ENCODE results near the gene FGB.

DNA sequence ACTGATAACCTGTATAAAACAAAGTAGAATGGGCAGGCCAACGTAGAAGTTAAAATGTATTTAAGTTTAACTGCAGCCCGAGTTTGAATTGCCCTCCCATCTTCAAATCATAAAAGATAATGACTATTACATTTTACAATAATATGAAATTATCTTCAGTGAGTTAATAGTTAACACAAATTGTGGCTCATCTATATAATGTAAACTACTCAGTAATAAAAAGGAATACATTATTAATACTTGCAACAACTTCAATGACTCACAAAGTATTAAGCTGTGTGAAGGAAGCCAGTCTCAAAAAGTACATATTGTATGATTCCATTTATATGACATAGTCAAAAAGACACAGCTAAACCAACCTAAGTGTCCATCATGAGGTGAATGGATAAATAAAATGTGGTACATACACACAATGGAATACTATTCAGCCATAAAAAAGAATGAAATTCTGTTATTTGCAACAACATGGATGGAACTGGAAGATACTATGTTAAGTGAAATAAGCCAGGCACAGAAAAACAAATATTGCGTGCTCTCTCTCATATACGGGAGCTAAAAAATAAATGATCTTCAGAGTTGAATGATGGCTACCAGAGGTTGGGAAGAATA lies 20.4 kb upstream of the FGB start:
- TF ChIP-seq, protein P1, sequence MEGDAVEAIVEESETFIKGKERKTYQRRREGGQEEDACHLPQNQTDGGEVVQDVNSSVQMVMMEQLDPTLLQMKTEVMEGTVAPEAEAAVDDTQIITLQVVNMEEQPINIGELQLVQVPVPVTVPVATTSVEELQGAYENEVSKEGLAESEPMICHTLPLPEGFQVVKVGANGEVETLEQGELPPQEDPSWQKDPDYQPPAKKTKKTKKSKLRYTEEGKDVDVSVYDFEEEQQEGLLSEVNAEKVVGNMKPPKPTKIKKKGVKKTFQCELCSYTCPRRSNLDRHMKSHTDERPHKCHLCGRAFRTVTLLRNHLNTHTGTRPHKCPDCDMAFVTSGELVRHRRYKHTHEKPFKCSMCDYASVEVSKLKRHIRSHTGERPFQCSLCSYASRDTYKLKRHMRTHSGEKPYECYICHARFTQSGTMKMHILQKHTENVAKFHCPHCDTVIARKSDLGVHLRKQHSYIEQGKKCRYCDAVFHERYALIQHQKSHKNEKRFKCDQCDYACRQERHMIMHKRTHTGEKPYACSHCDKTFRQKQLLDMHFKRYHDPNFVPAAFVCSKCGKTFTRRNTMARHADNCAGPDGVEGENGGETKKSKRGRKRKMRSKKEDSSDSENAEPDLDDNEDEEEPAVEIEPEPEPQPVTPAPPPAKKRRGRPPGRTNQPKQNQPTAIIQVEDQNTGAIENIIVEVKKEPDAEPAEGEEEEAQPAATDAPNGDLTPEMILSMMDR (IDR thresholded peaks at IDR 0.05; ENCODE audit: low read depth, low read length): no peak
- TF ChIP-seq POLR2A (IDR thresholded peaks at IDR 0.05; ENCODE audit: extremely low read depth, insufficient read length) (no peak), MYC (IDR thresholded peaks at IDR 0.05; ENCODE audit: low read depth, low read length) (no peak)
- TF ChIP-seq, protein P2, sequence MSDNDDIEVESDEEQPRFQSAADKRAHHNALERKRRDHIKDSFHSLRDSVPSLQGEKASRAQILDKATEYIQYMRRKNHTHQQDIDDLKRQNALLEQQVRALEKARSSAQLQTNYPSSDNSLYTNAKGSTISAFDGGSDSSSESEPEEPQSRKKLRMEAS (IDR thresholded peaks at IDR 0.05; ENCODE audit: low read depth, low read length): no peak
